CD4-positive, alpha-beta T cell treated with Interleukin-21 for 1 hour (primary cell): ENCODE results near the gene UBAC2.

ENCODE experiments used
- DNase-seq: peaks from one replicate; pipeline ENCODE4 v3.0.0-alpha.2; 2020

UBAC2 gene

GRCh38 chr13:99275093-99275469, 74.4 kb downstream of the UBAC2 start:
- DNase-seq: peak; percentile 63

GRCh38 chr13:99276706-99277105, 76.1 kb downstream of the UBAC2 start:
- no peak for DNase-seq

- DNase-seq: no peak
These were observed 77.0 kb downstream of the UBAC2 start for GRCh38 chr13:99277629-99278028.

GRCh38 chr13:99278200-99278599, 77.5 kb downstream of the UBAC2 start:
- no peak for DNase-seq

- no peak for DNase-seq
These were observed 78.2 kb downstream of the UBAC2 start for GRCh38 chr13:99278843-99279242.

GRCh38 chr13:99279637-99280036, 79.0 kb downstream of the UBAC2 start:
- no peak for DNase-seq

GRCh38 chr13:99280166-99280565, 79.5 kb downstream of the UBAC2 start:
- no peak for DNase-seq

- DNase-seq: peak; percentile 82
These were observed 81.2 kb downstream of the UBAC2 start for GRCh38 chr13:99281811-99282263.

GRCh38 chr13:99282264-99283231, 81.9 kb downstream of the UBAC2 start:
- DNase-seq: peak; percentile 67

- no peak for DNase-seq
These were observed 85.0 kb downstream of the UBAC2 start for GRCh38 chr13:99285432-99286182.

- no peak for DNase-seq
These were observed 86.9 kb downstream of the UBAC2 start for GRCh38 chr13:99287551-99287950.

GRCh38 chr13:99288089-99288488, 87.4 kb downstream of the UBAC2 start:
- no peak for DNase-seq

- DNase-seq: no peak
These were observed 88.6 kb downstream of the UBAC2 start for GRCh38 chr13:99289271-99289670.

- peak; percentile 79 for DNase-seq
These were observed 89.2 kb downstream of the UBAC2 start for GRCh38 chr13:99289674-99290337.

- DNase-seq: peak; percentile 59
These were observed 90.2 kb downstream of the UBAC2 start for GRCh38 chr13:99290894-99291293.

- DNase-seq: no peak
These were observed 92.5 kb downstream of the UBAC2 start for GRCh38 chr13:99293178-99293577.

GRCh38 chr13:99294198-99294597, 93.5 kb downstream of the UBAC2 start:
- no peak for DNase-seq

GRCh38 chr13:99294958-99295357, 94.3 kb downstream of the UBAC2 start:
- no peak for DNase-seq

- no peak for DNase-seq
These were observed 95.0 kb downstream of the UBAC2 start for GRCh38 chr13:99295488-99296252.

GRCh38 chr13:99296398-99296797, 95.7 kb downstream of the UBAC2 start:
- peak; percentile 75 for DNase-seq

GRCh38 chr13:99297331-99297730, 96.7 kb downstream of the UBAC2 start:
- no peak for DNase-seq

GRCh38 chr13:99298056-99298455, 97.4 kb downstream of the UBAC2 start:
- no peak for DNase-seq
